CD14-positive monocyte (primary cell): ENCODE results near the gene SYNPO2. TPM values are rescaled to one million over a fixed set of nuclear protein-coding genes. Genes with fewer than 3 reads are reported as not detected.

Experiments used
- DNase-seq, 3 donors: peaks; one replicate each; pipeline ENCODE4 v3.0.0-alpha.2; 2011 to 2022
- H2AFZ ChIP-seq: 2 replicates; pipeline ENCODE4 v1.6.0; 2012; ENCODE audit warnings: mild to moderate bottlenecking, low read depth, low read length, inconsistent platforms; ENCODE audit not compliant: insufficient read depth, poor library complexity, severe bottlenecking
- H3K27ac ChIP-seq, 2 donors: 1 replicate in 1 of 2; 2 replicates in 1 of 2; pipeline ENCODE4 v1.5.1; 2012 to 2013; ENCODE audit warnings: low read length in 2 of 2, control low read depth in 1 of 2, inconsistent platforms in 1 of 2, low read depth in 1 of 2, mild to moderate bottlenecking in 1 of 2
- H3K27me3 ChIP-seq, 2 donors: one replicate each; pipeline versions ENCODE4 v1.6.0 to v1.6.1; 2011 to 2013; ENCODE audit warnings: low read length in 2 of 2; ENCODE audit not compliant: control insufficient read depth in 2 of 2, insufficient read depth in 2 of 2
- H3K36me3 ChIP-seq, 2 donors: replicated peaks in 1 of 2; 1 replicate in 1 of 2; 2 replicates in 1 of 2; pipeline versions ENCODE4 v1.5.1 to v1.6.1; 2012 to 2013; ENCODE audit warnings: low read length in 2 of 2, control low read depth in 1 of 2, inconsistent platforms in 1 of 2, mild to moderate bottlenecking in 1 of 2; ENCODE audit not compliant: insufficient read depth in 2 of 2, control insufficient read depth in 1 of 2
- H3K4me1 ChIP-seq, 2 donors: 1 replicate in 1 of 2; 2 replicates in 1 of 2; pipeline versions ENCODE4 v1.5.1 to v1.6.1; 2012 to 2013; ENCODE audit warnings: low read length in 2 of 2, control low read depth in 1 of 2, inconsistent platforms in 1 of 2, mild to moderate bottlenecking in 1 of 2, moderate library complexity in 1 of 2; ENCODE audit not compliant: insufficient read depth in 2 of 2, control insufficient read depth in 1 of 2
- H3K4me2 ChIP-seq: replicated peaks from 2 replicates; pipeline ENCODE3; 2012; ENCODE audit warnings: low read length, moderate library complexity, mild to moderate bottlenecking; ENCODE audit not compliant: poor library complexity, severe bottlenecking; ENCODE audit errors: extremely low read depth
- H3K4me3 ChIP-seq, 3 experiments: fragments of 200-600 bp in 1 of 3; sonication (generic) in 1 of 3; replicated peaks in 1 of 3; 1 replicate in 2 of 3; 2 replicates in 1 of 3; pipeline ENCODE4 v1.5.1; 2011 to 2013; ENCODE audit warnings: low read length in 3 of 3, mild to moderate bottlenecking in 3 of 3, control low read depth in 2 of 3, low read depth in 2 of 3, inconsistent platforms in 1 of 3, moderate library complexity in 1 of 3
- H3K79me2 ChIP-seq: 2 replicates; pipeline ENCODE4 v1.6.0; 2012; ENCODE audit warnings: mild to moderate bottlenecking, control low read depth, inconsistent platforms, low read length, moderate library complexity; ENCODE audit not compliant: insufficient read depth
- H3K9ac ChIP-seq: 2 replicates; pipeline ENCODE4 v1.6.0; 2017; ENCODE audit warnings: low read length, mild to moderate bottlenecking; ENCODE audit not compliant: insufficient read depth, poor library complexity, severe bottlenecking
- H3K9me3 ChIP-seq, 2 donors: replicated peaks in 1 of 2; 1 replicate in 1 of 2; 2 replicates in 1 of 2; pipeline versions ENCODE4 v1.5.1 to v1.6.1; 2012 to 2013; ENCODE audit warnings: low read length in 2 of 2, control low read depth in 1 of 2; ENCODE audit not compliant: control insufficient read depth in 1 of 2, insufficient read depth in 1 of 2
- H4K20me1 ChIP-seq: 2 replicates; pipeline ENCODE4 v1.6.0; 2012; ENCODE audit warnings: mild to moderate bottlenecking, low read length, control low read depth, moderate library complexity; ENCODE audit not compliant: insufficient read depth
- H3K27ac Mint-ChIP-seq, 7 donors: one replicate each; pipeline ENCODE4 v1.8.0; 2020; ENCODE audit warnings: mild to moderate bottlenecking in 7 of 7, mixed read lengths in 7 of 7, moderate library complexity in 6 of 7, inconsistent platforms in 2 of 7
- H3K27me3 Mint-ChIP-seq, 3 donors: one replicate each; pipeline ENCODE4 v1.8.0; 2021 to 2022; ENCODE audit warnings: low read depth in 3 of 3, mild to moderate bottlenecking in 3 of 3, mixed read lengths in 3 of 3, moderate library complexity in 3 of 3, inconsistent platforms in 1 of 3
- H3K36me3 Mint-ChIP-seq, 2 donors: one replicate each; pipeline ENCODE4 v1.8.0; 2020; ENCODE audit warnings: mixed read lengths in 2 of 2, inconsistent platforms in 1 of 2, mild to moderate bottlenecking in 1 of 2
- H3K4me1 Mint-ChIP-seq: one replicate; pipeline ENCODE4 v1.8.0; 2020; ENCODE audit warnings: mild to moderate bottlenecking, mixed read lengths
- H3K4me3 Mint-ChIP-seq, 2 donors: one replicate each; pipeline ENCODE4 v1.8.0; 2020; ENCODE audit warnings: mild to moderate bottlenecking in 2 of 2, mixed read lengths in 2 of 2, moderate library complexity in 1 of 2
- H3K9me3 Mint-ChIP-seq, 7 donors: one replicate each; pipeline ENCODE4 v1.8.0; 2020 to 2022; ENCODE audit warnings: mixed read lengths in 7 of 7, mild to moderate bottlenecking in 6 of 7, moderate library complexity in 6 of 7, inconsistent platforms in 2 of 7
- whole genome bisulfite sequencing: methylation state at CpG from one replicate; pipeline ENCODE4 v1.1.5; 2013; ENCODE audit warnings: missing lambda C conversion rate; ENCODE audit not compliant: insufficient coverage; 5-methylcytosine and 5-hydroxymethylcytosine counted together
- intact Hi-C, 2 donors: fragments of 100-400 bp; cut with micrococcal nuclease; formaldehyde crosslinking; loops; one replicate each; pipeline versions ENCODE4 v1.15.0 to v1.15.1; 2023
- polyA plus RNA-seq, 3 donors: library from polyadenylated mRNA; depleted of rRNA in 1 of 3; unstranded in 2 of 3; stranded (reverse) in 1 of 3; fragments of 300-500 nt in 2 of 3; fragments of >200 nt in 1 of 3; fragmentation: Illumina TruSeq in 2 of 3; gene quantifications; 1 replicate in 2 of 3; 2 replicates in 1 of 3; pipeline ENCODE4 v1.2.3, GENCODE V29; 2012 to 2021
- TF ChIP-seq, protein P1 (sequence below): fragments of 200-600 bp; IDR thresholded peaks from one replicate; pipeline ENCODE4 v1.8.0; 2022; ENCODE audit warnings: antibody characterized with exemption, mild to moderate bottlenecking

SYNPO2 gene
- polyA plus RNA-seq, 3 donors = 0.04 TPM; not detected in 2

DNA sequence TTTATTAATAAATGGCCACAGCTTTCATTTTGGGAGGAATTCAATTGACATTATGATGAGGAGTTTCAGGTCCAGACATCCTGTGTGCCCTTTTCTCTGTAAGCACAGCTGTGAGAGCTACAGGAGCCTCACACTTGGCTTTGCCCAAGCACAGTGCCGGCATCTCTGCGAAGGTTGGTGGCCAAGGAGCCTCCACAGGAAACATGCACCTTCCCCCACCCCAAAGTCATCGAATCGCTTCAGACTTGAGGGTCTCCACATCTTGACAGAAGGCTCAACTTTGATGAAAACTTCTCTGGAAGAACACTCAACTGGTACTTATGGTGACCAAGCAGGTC, 100.0 kb downstream of the SYNPO2 start:
- no peaks in the 10 kb centered on the region for H3K9me3 Mint-ChIP-seq
- H3K27me3 Mint-ChIP-seq = peaks cover 0 to 2% (median 0%) of the 10 kb centered on the region in 3 donors
- H3K4me3 Mint-ChIP-seq = no peak overlapping the region
- Histone ChIP-seq H3K4me3 (no peak overlapping the region), H3K4me1 (peaks cover 14% of the 10 kb centered on the region in 2 donors), H3K9me3 (no peaks in the 10 kb centered on the region), H3K36me3 (no peaks in the 10 kb centered on the region), H4K20me1 (no peaks in the 10 kb centered on the region), H2AFZ (peak overlapping the region; percentile 36), H3K4me2 (no peak overlapping the region), H3K79me2 (no peaks in the 10 kb centered on the region), H3K9ac (no peak overlapping the region), H3K27ac (no peak overlapping the region), H3K27me3 (no peaks in the 10 kb centered on the region)
- no peak for DNase-seq
- TF ChIP-seq, protein P1, sequence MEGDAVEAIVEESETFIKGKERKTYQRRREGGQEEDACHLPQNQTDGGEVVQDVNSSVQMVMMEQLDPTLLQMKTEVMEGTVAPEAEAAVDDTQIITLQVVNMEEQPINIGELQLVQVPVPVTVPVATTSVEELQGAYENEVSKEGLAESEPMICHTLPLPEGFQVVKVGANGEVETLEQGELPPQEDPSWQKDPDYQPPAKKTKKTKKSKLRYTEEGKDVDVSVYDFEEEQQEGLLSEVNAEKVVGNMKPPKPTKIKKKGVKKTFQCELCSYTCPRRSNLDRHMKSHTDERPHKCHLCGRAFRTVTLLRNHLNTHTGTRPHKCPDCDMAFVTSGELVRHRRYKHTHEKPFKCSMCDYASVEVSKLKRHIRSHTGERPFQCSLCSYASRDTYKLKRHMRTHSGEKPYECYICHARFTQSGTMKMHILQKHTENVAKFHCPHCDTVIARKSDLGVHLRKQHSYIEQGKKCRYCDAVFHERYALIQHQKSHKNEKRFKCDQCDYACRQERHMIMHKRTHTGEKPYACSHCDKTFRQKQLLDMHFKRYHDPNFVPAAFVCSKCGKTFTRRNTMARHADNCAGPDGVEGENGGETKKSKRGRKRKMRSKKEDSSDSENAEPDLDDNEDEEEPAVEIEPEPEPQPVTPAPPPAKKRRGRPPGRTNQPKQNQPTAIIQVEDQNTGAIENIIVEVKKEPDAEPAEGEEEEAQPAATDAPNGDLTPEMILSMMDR = no peak
- intact Hi-C loops = no loop called here
- no peak overlapping the region for H3K27ac Mint-ChIP-seq
- WGBS = 100% methylated on average over 4 of the region's 4 CpGs
- no peaks in the 10 kb centered on the region for H3K36me3 Mint-ChIP-seq
- peaks cover 16% of the 10 kb centered on the region for H3K4me1 Mint-ChIP-seq

DNA sequence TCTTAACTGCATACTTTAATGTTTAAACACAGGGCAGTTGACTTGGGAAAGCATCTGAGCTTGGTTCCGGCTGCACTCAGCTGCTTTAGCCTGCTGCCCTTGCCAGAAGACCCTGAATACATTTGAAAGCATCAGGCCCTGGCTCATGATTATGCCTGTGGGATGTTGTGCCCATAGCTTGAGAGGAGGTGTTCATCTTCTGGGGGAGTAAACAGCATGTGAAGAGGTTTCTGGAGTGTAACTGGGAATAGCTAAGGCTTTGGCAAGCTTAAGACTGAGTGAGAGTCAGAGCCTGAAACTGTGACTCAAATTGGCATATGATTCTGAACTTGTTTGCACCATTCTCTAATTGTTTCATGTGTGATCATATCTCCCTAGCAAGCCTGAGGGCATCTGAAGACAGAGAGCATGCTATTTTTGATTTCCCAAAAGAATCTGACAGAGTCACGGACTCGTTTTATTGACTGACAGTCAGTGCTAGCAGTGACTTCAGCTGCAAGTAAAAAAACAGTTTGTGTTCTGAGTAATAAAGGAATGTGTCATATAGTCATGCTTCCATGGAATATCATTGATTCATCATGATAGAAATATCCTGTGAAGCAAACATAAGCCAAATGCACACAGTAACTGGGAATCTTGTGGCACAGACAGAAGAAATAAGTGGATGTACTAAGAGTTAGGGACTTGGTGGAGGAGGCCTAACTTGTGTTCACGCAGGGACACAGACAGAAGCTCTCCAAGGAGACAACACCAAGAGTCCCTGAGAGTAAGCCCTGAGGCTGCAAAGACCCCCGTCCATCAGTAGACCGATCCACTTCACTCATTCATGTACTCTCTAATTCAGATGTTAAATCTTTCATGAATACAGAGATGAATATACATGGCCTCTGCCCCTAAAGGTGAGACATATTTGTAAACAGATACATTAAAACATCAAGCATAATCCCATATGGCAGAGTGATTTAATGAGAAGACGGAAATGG, 100.7 kb downstream of the SYNPO2 start:
- H3K4me1 ChIP-seq = peaks cover 10% of the 10 kb centered on the region in 2 donors
- no peak overlapping the region for H3K9ac ChIP-seq
- no peaks in the 10 kb centered on the region for H3K36me3 ChIP-seq
- Mint-ChIP-seq H3K27ac (no peak overlapping the region), H3K36me3 (no peaks in the 10 kb centered on the region), H3K9me3 (no peaks in the 10 kb centered on the region), H3K27me3 (peaks cover 0 to 2% (median 0%) of the 10 kb centered on the region in 3 donors), H3K4me1 (peaks cover 12% of the 10 kb centered on the region), H3K4me3 (no peak overlapping the region)
- intact Hi-C loops = no loop called here
- TF ChIP-seq, protein P1 = no peak
- H3K9me3 ChIP-seq = no peaks in the 10 kb centered on the region
- no peaks in the 10 kb centered on the region for H3K79me2 ChIP-seq
- DNase-seq = no peak
- 100% methylated on average over 2 of the region's 7 CpGs for WGBS
- peak overlapping the region; percentile 36 for H2AFZ ChIP-seq
- no peaks in the 10 kb centered on the region for H4K20me1 ChIP-seq
- no peak overlapping the region for H3K27ac ChIP-seq
- no peak overlapping the region for H3K4me3 ChIP-seq
- no peaks in the 10 kb centered on the region for H3K27me3 ChIP-seq
- H3K4me2 ChIP-seq = no peak overlapping the region
